22Rv1 (cell line): ENCODE results near the gene CD37.
"Not testable (repeated sequence)": the region's sequence is repeated elsewhere in the genome, so short reads cannot be mapped to it uniquely, and the experiment has no call there.

Experiments
- H3K27ac ChIP-seq: fragments of 450-650 bp; 2 replicates; pipeline ENCODE4 v1.5.1; 2017
- ZFX ChIP-seq: fragments of 450-650 bp; IDR thresholded peaks from 2 replicates; pipeline ENCODE4 v1.6.1; 2017; ENCODE audit warnings: antibody characterized with exemption, borderline replicate concordance
- TF ChIP-seq, protein P1 (sequence below): fragments of 450-650 bp; IDR thresholded peaks from 2 replicates; pipeline ENCODE4 v1.5.1; 2017; ENCODE audit warnings: mild to moderate bottlenecking

The CD37 gene

GRCh38 chr19:49335071-49335783, at the start of gene CD37:
CD37 (plus strand) TSS chr19:49335406; CDS start chr19:49335541, 135 bp downstream.
- H3K27ac ChIP-seq, result no peak within 1 kb of the TSS
- no peak for TF ChIP-seq ZFX
- TF ChIP-seq, protein P1, sequence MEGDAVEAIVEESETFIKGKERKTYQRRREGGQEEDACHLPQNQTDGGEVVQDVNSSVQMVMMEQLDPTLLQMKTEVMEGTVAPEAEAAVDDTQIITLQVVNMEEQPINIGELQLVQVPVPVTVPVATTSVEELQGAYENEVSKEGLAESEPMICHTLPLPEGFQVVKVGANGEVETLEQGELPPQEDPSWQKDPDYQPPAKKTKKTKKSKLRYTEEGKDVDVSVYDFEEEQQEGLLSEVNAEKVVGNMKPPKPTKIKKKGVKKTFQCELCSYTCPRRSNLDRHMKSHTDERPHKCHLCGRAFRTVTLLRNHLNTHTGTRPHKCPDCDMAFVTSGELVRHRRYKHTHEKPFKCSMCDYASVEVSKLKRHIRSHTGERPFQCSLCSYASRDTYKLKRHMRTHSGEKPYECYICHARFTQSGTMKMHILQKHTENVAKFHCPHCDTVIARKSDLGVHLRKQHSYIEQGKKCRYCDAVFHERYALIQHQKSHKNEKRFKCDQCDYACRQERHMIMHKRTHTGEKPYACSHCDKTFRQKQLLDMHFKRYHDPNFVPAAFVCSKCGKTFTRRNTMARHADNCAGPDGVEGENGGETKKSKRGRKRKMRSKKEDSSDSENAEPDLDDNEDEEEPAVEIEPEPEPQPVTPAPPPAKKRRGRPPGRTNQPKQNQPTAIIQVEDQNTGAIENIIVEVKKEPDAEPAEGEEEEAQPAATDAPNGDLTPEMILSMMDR, result no peak

DNA sequence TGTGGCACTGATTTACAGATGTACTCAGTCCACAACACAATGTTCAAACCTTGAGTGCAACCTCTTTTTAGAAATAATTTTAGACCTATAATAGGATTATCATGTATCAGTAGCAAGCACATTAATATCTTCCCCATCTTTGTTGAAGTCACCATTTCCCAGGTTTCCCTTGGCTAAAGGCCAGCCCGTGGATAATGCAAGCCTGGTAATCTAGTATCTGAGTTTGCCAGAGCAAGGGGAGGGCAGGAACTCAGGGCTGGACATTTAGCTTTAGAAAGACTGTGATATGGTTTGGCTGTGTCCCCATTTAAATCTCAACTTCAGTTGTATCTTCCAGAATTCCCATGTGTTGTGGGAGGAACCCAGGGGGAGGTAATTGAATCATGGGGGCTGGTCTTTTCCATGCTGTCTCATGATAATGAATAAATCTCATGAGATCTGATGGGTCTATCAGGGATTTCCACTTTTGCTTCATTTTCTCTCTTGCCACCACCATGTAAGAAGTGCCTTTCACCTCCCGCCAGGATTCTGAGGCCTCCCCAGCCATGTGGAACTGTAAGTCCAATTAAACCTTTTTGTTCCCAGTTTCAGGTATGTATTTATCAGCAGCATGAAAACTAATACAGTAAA, 48.0 kb upstream of the CD37 start:
- TF ChIP-seq, protein P1, result no peak
- no peak for TF ChIP-seq ZFX
- no peak overlapping the region for H3K27ac ChIP-seq

DNA sequence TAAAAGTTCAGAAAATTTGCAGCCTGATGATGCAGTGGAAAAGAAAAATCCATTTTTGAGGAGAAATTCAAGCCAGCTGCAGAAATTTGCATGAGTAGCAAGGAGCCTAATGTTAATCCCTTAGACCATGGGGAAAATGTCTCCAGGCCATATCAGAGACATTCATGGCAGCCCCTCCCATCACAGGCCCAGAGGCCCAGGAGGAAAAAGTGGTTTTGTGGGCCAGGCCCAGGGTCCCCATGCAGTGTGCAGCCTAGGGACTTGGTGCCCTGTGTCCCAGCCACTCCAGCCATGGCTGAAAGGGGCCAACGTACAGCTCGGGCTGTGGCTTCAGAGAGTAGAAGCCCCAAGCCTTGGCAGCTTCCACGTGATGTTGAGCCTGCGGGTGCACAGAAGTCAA, 47.0 kb upstream of the CD37 start:
- not testable (repeated sequence) for H3K27ac ChIP-seq

GRCh38 chr19:49289286-49289685, 45.9 kb upstream of the CD37 start:
- H3K27ac ChIP-seq, result not testable (repeated sequence)

DNA sequence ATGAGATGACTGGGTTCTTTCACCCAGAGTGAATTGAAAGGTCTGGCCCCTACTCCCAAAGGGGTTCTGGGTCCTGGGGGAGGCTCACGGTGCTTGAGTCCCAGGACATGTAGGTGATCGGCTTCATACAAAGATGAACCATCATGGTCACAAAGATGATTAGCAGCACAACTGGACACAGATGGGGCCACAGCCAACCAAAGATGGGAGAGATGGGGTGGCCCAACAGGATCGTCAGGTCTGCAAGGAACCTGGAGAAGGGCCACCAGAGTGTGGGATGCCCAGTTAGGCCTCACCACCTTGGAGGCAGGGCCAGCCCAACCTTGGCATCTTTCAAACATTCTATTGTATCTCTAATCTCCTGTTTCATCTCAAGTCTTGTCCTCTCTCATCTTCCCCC, 44.7 kb upstream of the CD37 start:
- no peak overlapping the region for H3K27ac ChIP-seq
- TF ChIP-seq, protein P1, result no peak

GRCh38 chr19:49294401-49294800, 40.8 kb upstream of the CD37 start:
- TF ChIP-seq, protein P1, result no peak
- TF ChIP-seq ZFX, result no peak
- H3K27ac ChIP-seq, result no peak overlapping the region

GRCh38 chr19:49295208-49295880, 39.9 kb upstream of the CD37 start:
- H3K27ac ChIP-seq, result no peak overlapping the region
- TF ChIP-seq, protein P1, result no peak
- TF ChIP-seq ZFX, result no peak

GRCh38 chr19:49297403-49297802, 37.8 kb upstream of the CD37 start:
- no peak for TF ChIP-seq ZFX
- TF ChIP-seq, protein P1, result no peak

DNA sequence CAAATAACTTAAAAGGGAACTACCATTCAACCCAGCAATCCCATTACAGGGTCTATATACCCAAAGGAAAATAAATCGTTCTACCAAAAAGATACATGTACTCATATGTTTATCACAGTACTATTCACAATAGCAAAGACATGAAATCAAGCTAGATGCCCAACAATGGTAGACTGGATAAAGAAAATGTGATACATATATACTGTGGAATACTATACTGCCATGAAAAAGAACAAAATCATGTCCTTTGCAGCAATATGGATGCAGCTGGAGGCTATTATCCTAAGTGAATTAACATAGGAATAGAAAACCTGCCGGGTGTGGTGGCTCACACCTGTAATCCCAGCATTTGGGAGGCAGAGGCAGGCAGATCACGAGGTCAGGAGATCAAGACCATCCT, 36.6 kb upstream of the CD37 start:
- H3K27ac ChIP-seq, result not testable (repeated sequence)

More at GRCh38 chr19:49297403-49297802, 37.8 kb upstream of the CD37 start:
- H3K27ac ChIP-seq, result no peak overlapping the region
